ENCODE data around the gene SLC41A2. TPM values are rescaled to one million over a fixed set of nuclear protein-coding genes. Genes with fewer than 3 reads are reported as not detected.
"Not testable (repeated sequence)": the region's sequence is repeated elsewhere in the genome, so short reads cannot be mapped to it uniquely, and the experiment has no call there.

SLC41A2 gene, protein sequence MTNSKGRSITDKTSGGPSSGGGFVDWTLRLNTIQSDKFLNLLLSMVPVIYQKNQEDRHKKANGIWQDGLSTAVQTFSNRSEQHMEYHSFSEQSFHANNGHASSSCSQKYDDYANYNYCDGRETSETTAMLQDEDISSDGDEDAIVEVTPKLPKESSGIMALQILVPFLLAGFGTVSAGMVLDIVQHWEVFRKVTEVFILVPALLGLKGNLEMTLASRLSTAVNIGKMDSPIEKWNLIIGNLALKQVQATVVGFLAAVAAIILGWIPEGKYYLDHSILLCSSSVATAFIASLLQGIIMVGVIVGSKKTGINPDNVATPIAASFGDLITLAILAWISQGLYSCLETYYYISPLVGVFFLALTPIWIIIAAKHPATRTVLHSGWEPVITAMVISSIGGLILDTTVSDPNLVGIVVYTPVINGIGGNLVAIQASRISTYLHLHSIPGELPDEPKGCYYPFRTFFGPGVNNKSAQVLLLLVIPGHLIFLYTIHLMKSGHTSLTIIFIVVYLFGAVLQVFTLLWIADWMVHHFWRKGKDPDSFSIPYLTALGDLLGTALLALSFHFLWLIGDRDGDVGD
- polyA plus RNA-seq (ENCODE audit: insufficient read length), result 2.2 TPM

- peak; percentile 50 for DNase-seq (ENCODE audit: low read depth)
Observed at GRCh38 chr12:104958001-104958804, at the start of gene SLC41A2. TSS of gene SLC41A2 (minus strand) at chr12:104958290. CDS start at chr12:104928527, 29,763 bp downstream.

GRCh38 chr12:105001476-105001875, 43.4 kb upstream of the SLC41A2 start:
- no peak for DNase-seq (ENCODE audit: low read depth)

DNA sequence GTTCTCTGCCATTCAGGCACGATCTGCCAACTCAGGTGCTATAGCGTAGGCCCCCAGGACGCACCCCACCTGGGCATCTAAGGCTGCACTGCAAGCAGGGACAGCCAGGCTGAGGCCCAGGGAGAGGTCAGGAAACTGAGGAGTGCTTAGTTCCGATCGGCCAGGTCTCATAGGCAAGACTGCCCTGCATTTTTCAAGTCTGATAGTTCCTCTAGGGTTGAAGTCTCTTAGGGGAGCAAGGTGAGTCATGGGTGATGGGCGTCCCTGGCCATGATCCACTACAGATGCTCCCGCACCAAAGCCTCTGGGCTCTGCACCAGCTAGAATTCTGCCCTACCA, 41.2 kb upstream of the SLC41A2 start:
- no peak for DNase-seq (ENCODE audit: low read depth)

DNA sequence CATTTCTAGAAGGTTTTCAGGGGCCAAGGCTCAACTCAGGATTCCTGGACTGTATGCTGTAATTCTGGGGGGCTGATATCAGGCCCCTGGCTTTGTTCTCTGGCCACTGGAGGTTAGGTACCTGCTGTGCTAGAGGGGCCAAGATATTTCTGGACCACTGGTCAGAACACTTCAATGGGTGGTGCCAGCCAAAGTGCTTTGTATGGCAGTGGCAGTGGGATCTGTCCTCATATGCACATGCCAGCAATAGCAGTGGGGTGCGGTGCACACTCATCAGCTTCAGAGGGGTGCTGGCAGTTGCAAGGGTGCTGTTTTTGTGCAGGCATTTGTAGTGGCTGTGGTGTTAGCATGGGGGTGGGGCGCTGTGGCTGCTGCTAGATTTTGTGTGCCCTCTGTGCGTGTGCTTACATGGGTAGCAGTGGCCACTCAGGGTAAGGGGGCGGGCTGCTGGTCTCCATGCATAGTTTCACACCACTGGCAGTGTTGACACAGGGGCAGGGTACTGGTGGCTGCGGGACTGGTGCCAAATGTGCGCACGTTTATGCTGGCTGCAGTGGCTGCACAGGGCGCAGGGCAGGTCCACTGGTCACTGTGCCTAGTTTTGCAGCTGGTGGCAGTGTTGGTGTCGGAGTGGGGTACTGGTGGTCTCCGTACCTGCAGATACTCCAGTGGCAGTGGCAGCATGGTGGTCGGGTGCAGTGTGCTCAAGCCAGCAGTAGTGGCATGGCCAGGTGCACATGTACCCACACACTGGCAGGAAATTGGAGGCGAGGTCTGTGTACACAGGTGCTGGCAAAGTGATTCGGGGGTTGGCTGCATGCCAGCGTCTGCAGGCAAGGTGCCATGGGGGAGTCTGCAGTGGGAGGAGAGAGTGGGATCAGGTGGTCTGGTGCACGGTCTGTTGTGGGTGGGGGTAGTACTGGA, 40.6 kb upstream of the SLC41A2 start:
- DNase-seq (ENCODE audit: low read depth), result no peak

DNA sequence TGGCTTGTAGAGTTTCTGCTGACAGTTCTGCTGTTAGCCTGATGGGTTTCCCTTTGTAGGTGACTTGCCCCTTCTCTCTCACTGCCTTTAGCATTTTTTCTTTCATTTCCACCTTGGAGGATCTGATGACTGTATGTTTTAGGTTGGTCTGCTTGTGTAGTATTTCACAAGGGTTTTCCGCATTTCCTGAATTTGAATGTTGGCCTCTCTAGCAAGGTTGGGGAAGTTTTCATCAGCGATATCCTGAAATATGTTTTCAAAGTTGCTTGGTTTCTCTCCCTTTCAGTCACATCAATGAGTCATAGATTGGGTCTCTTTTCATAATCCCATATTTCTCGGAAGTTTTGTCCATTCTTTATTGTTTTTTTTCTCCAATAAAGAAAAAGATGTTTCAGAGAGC, 39.5 kb upstream of the SLC41A2 start:
- DNase-seq (ENCODE audit: low read depth), result no peak

DNA sequence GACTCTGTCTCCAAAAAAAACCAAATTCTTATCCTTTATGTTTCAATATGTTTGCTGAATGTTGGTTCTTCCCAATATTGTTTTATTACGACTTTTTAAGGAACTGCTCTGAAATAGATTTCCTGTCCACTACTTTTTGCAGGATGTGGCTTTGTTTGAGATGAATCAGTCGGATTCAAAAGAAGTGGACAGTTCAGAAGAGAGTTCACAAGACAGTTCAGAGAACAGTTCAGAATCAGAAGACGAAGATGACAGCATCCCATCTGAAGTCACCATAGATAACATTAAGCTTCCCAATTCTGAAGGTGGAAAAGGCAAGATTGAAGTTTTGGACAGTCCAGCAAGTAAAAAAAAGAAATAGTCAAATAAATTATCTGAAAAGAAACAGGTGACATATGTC, 36.2 kb upstream of the SLC41A2 start:
- no peak for DNase-seq (ENCODE audit: low read depth)

DNA sequence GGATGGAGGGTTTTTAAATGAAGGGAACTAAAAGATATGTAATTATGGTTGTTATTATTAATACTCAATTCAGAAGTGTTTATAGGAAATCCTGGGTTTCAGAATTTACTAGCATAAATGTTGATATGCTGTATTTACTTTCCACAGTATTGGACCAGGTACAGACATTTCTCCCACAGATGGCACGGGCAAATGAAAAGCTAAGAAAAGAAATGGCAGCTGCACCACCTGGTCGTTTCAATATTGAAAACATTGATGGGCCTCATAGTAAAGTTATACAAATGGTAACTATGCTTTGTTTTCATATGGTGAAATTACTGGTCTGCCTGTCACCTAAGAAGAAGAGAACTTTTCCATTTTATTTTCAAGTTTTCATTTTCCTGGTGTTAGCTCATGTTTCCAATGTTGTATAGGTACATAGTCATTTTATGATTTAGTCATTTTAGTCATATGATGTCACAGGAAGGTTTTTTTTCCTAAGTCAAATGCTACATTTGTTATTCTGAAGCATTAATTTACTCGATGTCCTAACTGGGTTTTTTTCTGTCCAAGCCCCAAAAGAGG, 33.6 kb upstream of the SLC41A2 start:
- no peak for DNase-seq (ENCODE audit: low read depth)

DNA sequence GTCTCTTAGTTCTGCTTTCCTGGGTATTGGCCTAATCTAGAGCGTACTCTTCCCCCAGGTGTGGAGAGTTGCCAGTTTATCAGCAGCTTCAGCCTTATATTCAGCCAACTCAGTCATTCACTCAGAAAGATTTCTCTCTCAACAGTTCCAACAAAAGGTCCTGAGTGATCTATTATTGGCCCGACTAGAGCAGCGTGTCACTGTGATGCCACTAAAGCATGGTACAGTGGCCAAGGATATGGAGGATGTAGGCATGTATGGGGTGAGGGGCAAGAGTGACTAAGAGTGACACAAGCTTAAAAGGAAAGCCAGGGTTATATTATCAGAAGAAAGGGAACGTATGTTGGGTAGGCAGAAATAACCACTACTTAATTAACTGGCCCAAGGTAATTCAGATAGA, 32.9 kb upstream of the SLC41A2 start:
- no peak for DNase-seq (ENCODE audit: low read depth)

- peak; percentile 40 for DNase-seq (ENCODE audit: low read depth)
Observed at GRCh38 chr12:104986022-104986941, 28.2 kb upstream of the SLC41A2 start, which contains the start of gene NOPCHAP1. TSS of gene NOPCHAP1 (plus strand) at chr12:104986316. CDS start at chr12:104986353, 37 bp downstream.

- DNase-seq (ENCODE audit: low read depth), result no peak
Observed at GRCh38 chr12:104985206-104985605, 27.1 kb upstream of the SLC41A2 start.

DNA sequence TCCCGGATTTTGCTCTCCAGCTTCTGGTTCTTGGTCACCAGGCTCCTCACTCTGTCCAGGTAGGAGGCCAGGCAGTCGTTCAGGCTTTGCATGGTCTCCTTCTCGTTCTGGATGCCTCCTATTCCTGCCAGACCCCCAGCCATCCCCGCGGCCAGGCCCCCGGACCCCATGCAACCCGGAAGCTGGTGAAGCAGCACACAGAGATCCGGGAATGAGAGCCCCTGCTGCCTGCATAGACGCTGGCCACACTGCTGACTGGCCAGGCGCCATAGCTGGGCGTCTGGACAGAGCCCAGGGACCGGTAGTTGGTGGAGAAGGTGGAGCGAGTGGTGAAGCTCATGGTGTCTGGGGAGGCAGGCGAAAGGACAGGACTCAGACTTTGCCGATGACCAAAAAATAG, 19.6 kb upstream of the SLC41A2 start:
- not testable (repeated sequence) for DNase-seq (ENCODE audit: low read depth)

- no peak for DNase-seq (ENCODE audit: low read depth)
Observed at GRCh38 chr12:104976703-104977102, 18.6 kb upstream of the SLC41A2 start.

DNA sequence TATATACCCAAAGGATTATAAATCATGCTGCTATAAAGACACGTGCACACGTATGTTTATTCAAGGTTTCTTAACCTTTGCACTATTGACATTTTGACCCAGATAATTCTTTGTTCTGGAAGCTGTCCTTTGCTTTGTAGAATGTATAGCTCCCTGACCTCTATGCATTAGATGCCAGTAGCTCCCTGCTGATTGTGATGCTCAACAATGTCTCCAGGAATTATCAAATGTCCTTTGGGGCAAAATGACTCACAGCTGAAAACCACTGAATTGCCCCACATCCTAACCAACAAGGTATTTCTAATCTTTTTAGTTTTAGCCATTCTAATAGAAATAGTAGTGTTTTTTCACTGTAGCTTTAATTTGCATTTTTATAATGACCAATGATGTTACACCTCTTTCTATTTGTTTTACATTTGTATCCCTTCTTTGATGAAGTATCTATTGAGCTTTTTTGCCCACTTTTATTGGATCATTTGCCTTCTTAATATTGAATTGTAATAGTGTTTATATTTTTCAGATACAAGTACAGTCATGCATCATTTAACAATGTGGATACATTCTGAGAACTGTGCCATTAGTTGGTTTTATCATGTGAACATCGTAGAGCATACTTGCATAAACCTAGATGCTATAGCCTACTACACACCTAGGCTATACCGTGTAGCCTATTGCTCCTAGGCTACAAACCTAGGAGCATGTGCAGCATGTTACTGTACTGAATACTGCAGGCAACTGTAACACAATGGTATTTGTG, 17.7 kb upstream of the SLC41A2 start:
- no peak for DNase-seq (ENCODE audit: low read depth)

GRCh38 chr12:104974626-104975290, 16.7 kb upstream of the SLC41A2 start:
- DNase-seq (ENCODE audit: low read depth), result no peak

- no peak for DNase-seq (ENCODE audit: low read depth)
Observed at GRCh38 chr12:104973250-104973649, 15.2 kb upstream of the SLC41A2 start.

- DNase-seq (ENCODE audit: low read depth), result no peak
Observed at GRCh38 chr12:104971306-104971705, 13.2 kb upstream of the SLC41A2 start.

- no peak for DNase-seq (ENCODE audit: low read depth)
Observed at GRCh38 chr12:104969343-104969742, 11.3 kb upstream of the SLC41A2 start.

GRCh38 chr12:104966677-104967076, 8.6 kb upstream of the SLC41A2 start:
- DNase-seq (ENCODE audit: low read depth), result no peak

- DNase-seq (ENCODE audit: low read depth), result no peak
Observed at GRCh38 chr12:104964856-104965205, 6.7 kb upstream of the SLC41A2 start.
